ENCODE data around the gene CAND2.

The CAND2 gene

GRCh38 chr3:12809001-12809400, 12.5 kb downstream of the CAND2 start:
- H3K9ac ChIP-seq (ENCODE audit: low read length), result no peak overlapping the region
- H3K27ac ChIP-seq (ENCODE audit: low read depth, low read length), result peak overlapping the region; percentile 65
- no peak overlapping the region for H3K4me3 ChIP-seq (ENCODE audit: low read depth in 1 of 2, low read length in 2 of 2)
- no peaks in the 10 kb centered on the region for H3K9me3 ChIP-seq (ENCODE audit: low read length)
- no peaks in the 10 kb centered on the region for H3K27me3 ChIP-seq (ENCODE audit: control insufficient read depth in 1 of 2, insufficient read depth in 2 of 2, low read length in 2 of 2)
- H3K36me3 ChIP-seq (ENCODE audit: insufficient read depth, low read length), result peaks cover 33% of the 10 kb centered on the region
- H3K4me1 ChIP-seq (ENCODE audit: insufficient read depth, low read length), result peaks cover 13% of the 10 kb centered on the region

GRCh38 chr3:12809435-12809834, 13.0 kb downstream of the CAND2 start:
- Histone ChIP-seq H3K4me1 (ENCODE audit: insufficient read depth, low read length) (peaks cover 13% of the 10 kb centered on the region), H3K4me3 (ENCODE audit: low read depth in 1 of 2, low read length in 2 of 2) (peak overlapping the region; percentile 3 to 52), H3K36me3 (ENCODE audit: insufficient read depth, low read length) (peaks cover 36% of the 10 kb centered on the region), H3K27ac (ENCODE audit: low read depth, low read length) (peak overlapping the region; percentile 65), H3K9me3 (ENCODE audit: low read length) (no peaks in the 10 kb centered on the region), H3K27me3 (ENCODE audit: control insufficient read depth in 1 of 2, insufficient read depth in 2 of 2, low read length in 2 of 2) (no peaks in the 10 kb centered on the region), H3K9ac (ENCODE audit: low read length) (peak overlapping the region; percentile 2)

- Histone ChIP-seq H3K27ac (ENCODE audit: low read depth, low read length) (peak overlapping the region; percentile 65), H3K9me3 (ENCODE audit: low read length) (no peaks in the 10 kb centered on the region), H3K4me3 (ENCODE audit: low read depth in 1 of 2, low read length in 2 of 2) (peak overlapping the region; percentile 52 to 54), H3K36me3 (ENCODE audit: insufficient read depth, low read length) (peaks cover 38% of the 10 kb centered on the region), H3K9ac (ENCODE audit: low read length) (peak overlapping the region; percentile 2), H3K27me3 (ENCODE audit: control insufficient read depth in 1 of 2, insufficient read depth in 2 of 2, low read length in 2 of 2) (no peaks in the 10 kb centered on the region), H3K4me1 (ENCODE audit: insufficient read depth, low read length) (peaks cover 13% of the 10 kb centered on the region)
Observed at GRCh38 chr3:12810013-12810780, 13.7 kb downstream of the CAND2 start.

GRCh38 chr3:12810961-12811360, 14.5 kb downstream of the CAND2 start:
- peak overlapping the region; percentile 65 for H3K27ac ChIP-seq (ENCODE audit: low read depth, low read length)
- no peaks in the 10 kb centered on the region for H3K9me3 ChIP-seq (ENCODE audit: low read length)
- H3K27me3 ChIP-seq (ENCODE audit: control insufficient read depth in 1 of 2, insufficient read depth in 2 of 2, low read length in 2 of 2), result no peaks in the 10 kb centered on the region
- H3K9ac ChIP-seq (ENCODE audit: low read length), result no peak overlapping the region
- H3K36me3 ChIP-seq (ENCODE audit: insufficient read depth, low read length), result peaks cover 43% of the 10 kb centered on the region
- H3K4me1 ChIP-seq (ENCODE audit: insufficient read depth, low read length), result peaks cover 13% of the 10 kb centered on the region
- H3K4me3 ChIP-seq (ENCODE audit: low read depth in 1 of 2, low read length in 2 of 2), result peak overlapping the region in 1 of 2 donors; percentile 54

GRCh38 chr3:12812812-12813211, 16.3 kb downstream of the CAND2 start:
- Histone ChIP-seq H3K27me3 (ENCODE audit: control insufficient read depth in 1 of 2, insufficient read depth in 2 of 2, low read length in 2 of 2) (no peaks in the 10 kb centered on the region), H3K9ac (ENCODE audit: low read length) (no peak overlapping the region), H3K4me1 (ENCODE audit: insufficient read depth, low read length) (peaks cover 13% of the 10 kb centered on the region), H3K36me3 (ENCODE audit: insufficient read depth, low read length) (peaks cover 38% of the 10 kb centered on the region), H3K9me3 (ENCODE audit: low read length) (no peaks in the 10 kb centered on the region), H3K27ac (ENCODE audit: low read depth, low read length) (no peak overlapping the region), H3K4me3 (ENCODE audit: low read depth in 1 of 2, low read length in 2 of 2) (no peak overlapping the region)

GRCh38 chr3:12813967-12814366, 17.5 kb downstream of the CAND2 start:
- peaks cover 49% of the 10 kb centered on the region for H3K36me3 ChIP-seq (ENCODE audit: insufficient read depth, low read length)
- no peaks in the 10 kb centered on the region for H3K27me3 ChIP-seq (ENCODE audit: control insufficient read depth in 1 of 2, insufficient read depth in 2 of 2, low read length in 2 of 2)
- H3K9me3 ChIP-seq (ENCODE audit: low read length), result no peaks in the 10 kb centered on the region
- H3K4me1 ChIP-seq (ENCODE audit: insufficient read depth, low read length), result peaks cover 13% of the 10 kb centered on the region
- H3K27ac ChIP-seq (ENCODE audit: low read depth, low read length), result no peak overlapping the region
- no peak overlapping the region for H3K4me3 ChIP-seq (ENCODE audit: low read depth in 1 of 2, low read length in 2 of 2)
- no peak overlapping the region for H3K9ac ChIP-seq (ENCODE audit: low read length)

GRCh38 chr3:12815078-12815477, 18.6 kb downstream of the CAND2 start:
- Histone ChIP-seq H3K36me3 (ENCODE audit: insufficient read depth, low read length) (peaks cover 52% of the 10 kb centered on the region), H3K27ac (ENCODE audit: low read depth, low read length) (no peak overlapping the region), H3K4me3 (ENCODE audit: low read depth in 1 of 2, low read length in 2 of 2) (no peak overlapping the region), H3K27me3 (ENCODE audit: control insufficient read depth in 1 of 2, insufficient read depth in 2 of 2, low read length in 2 of 2) (no peaks in the 10 kb centered on the region), H3K9ac (ENCODE audit: low read length) (no peak overlapping the region), H3K4me1 (ENCODE audit: insufficient read depth, low read length) (peaks cover 8% of the 10 kb centered on the region), H3K9me3 (ENCODE audit: low read length) (no peaks in the 10 kb centered on the region)

- no peak overlapping the region for H3K4me3 ChIP-seq (ENCODE audit: low read depth in 1 of 2, low read length in 2 of 2)
- peaks cover 5% of the 10 kb centered on the region for H3K4me1 ChIP-seq (ENCODE audit: insufficient read depth, low read length)
- H3K27ac ChIP-seq (ENCODE audit: low read depth, low read length), result no peak overlapping the region
- no peaks in the 10 kb centered on the region for H3K9me3 ChIP-seq (ENCODE audit: low read length)
- H3K36me3 ChIP-seq (ENCODE audit: insufficient read depth, low read length), result peaks cover 55% of the 10 kb centered on the region
- H3K9ac ChIP-seq (ENCODE audit: low read length), result no peak overlapping the region
- H3K27me3 ChIP-seq (ENCODE audit: control insufficient read depth in 1 of 2, insufficient read depth in 2 of 2, low read length in 2 of 2), result no peaks in the 10 kb centered on the region
Observed at GRCh38 chr3:12815719-12816118, 19.2 kb downstream of the CAND2 start.

DNA sequence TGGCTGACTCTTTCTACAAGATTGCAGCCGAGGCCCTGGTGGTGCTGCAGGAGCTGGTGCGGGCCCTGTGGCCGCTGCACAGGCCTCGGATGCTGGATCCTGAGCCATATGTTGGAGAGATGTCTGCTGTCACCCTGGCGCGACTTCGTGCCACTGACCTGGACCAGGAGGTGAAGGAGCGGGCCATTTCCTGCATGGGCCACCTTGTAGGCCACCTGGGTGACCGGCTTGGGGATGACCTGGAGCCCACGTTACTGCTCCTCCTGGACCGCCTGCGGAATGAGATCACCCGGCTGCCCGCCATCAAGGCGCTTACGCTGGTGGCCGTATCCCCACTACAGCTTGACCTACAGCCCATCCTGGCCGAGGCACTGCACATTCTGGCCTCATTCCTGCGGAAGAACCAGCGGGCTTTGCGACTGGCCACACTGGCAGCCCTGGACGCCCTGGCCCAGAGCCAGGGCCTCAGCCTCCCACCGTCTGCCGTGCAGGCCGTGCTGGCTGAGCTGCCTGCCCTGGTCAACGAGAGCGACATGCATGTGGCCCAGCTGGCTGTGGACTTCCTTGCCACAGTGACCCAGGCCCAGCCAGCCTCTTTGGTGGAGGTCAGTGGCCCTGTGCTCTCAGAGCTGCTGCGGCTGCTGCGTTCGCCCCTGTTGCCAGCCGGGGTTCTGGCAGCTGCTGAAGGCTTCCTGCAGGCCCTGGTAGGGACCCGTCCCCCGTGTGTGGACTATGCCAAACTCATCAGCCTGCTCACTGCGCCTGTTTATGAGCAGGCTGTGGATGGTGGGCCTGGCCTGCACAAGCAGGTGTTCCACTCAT, 20.3 kb downstream of the CAND2 start:
- no peaks in the 10 kb centered on the region for H3K9me3 ChIP-seq (ENCODE audit: low read length)
- no peak overlapping the region for H3K27ac ChIP-seq (ENCODE audit: low read depth, low read length)
- H3K9ac ChIP-seq (ENCODE audit: low read length), result no peak overlapping the region
- peaks cover 55% of the 10 kb centered on the region for H3K36me3 ChIP-seq (ENCODE audit: insufficient read depth, low read length)
- H3K4me1 ChIP-seq (ENCODE audit: insufficient read depth, low read length), result no peaks in the 10 kb centered on the region
- H3K4me3 ChIP-seq (ENCODE audit: low read depth in 1 of 2, low read length in 2 of 2), result no peak overlapping the region
- no peaks in the 10 kb centered on the region for H3K27me3 ChIP-seq (ENCODE audit: control insufficient read depth in 1 of 2, insufficient read depth in 2 of 2, low read length in 2 of 2)

GRCh38 chr3:12817343-12817710, 20.8 kb downstream of the CAND2 start:
- no peaks in the 10 kb centered on the region for H3K4me1 ChIP-seq (ENCODE audit: insufficient read depth, low read length)
- no peak overlapping the region for H3K9ac ChIP-seq (ENCODE audit: low read length)
- H3K4me3 ChIP-seq (ENCODE audit: low read depth in 1 of 2, low read length in 2 of 2), result no peak overlapping the region
- no peak overlapping the region for H3K27ac ChIP-seq (ENCODE audit: low read depth, low read length)
- H3K9me3 ChIP-seq (ENCODE audit: low read length), result no peaks in the 10 kb centered on the region
- peaks cover 55% of the 10 kb centered on the region for H3K36me3 ChIP-seq (ENCODE audit: insufficient read depth, low read length)
- H3K27me3 ChIP-seq (ENCODE audit: control insufficient read depth in 1 of 2, insufficient read depth in 2 of 2, low read length in 2 of 2), result no peaks in the 10 kb centered on the region

GRCh38 chr3:12818273-12818672, 21.8 kb downstream of the CAND2 start:
- H3K36me3 ChIP-seq (ENCODE audit: insufficient read depth, low read length), result peaks cover 51% of the 10 kb centered on the region

More at GRCh38 chr3:12818273-12818672, 21.8 kb downstream of the CAND2 start:
- H3K27me3 ChIP-seq (ENCODE audit: control insufficient read depth in 1 of 2, insufficient read depth in 2 of 2, low read length in 2 of 2), result no peaks in the 10 kb centered on the region
- H3K9me3 ChIP-seq (ENCODE audit: low read length), result no peaks in the 10 kb centered on the region
- no peak overlapping the region for H3K9ac ChIP-seq (ENCODE audit: low read length)
- no peaks in the 10 kb centered on the region for H3K4me1 ChIP-seq (ENCODE audit: insufficient read depth, low read length)
- no peak overlapping the region for H3K27ac ChIP-seq (ENCODE audit: low read depth, low read length)
- no peak overlapping the region for H3K4me3 ChIP-seq (ENCODE audit: low read depth in 1 of 2, low read length in 2 of 2)
